GM12872 (cell line): ENCODE data around the gene ZBTB8A.

Experiments
- TF ChIP-seq, protein P1 (sequence below): IDR thresholded peaks from 3 replicates; pipeline ENCODE4 v1.5.1; 2011; ENCODE audit warnings: low read depth, mild to moderate bottlenecking, low read length, moderate library complexity; ENCODE audit not compliant: insufficient read depth

ZBTB8A gene

GRCh38 chr1:32500387-32501209, 38.6 kb upstream of the ZBTB8A start:
- TF ChIP-seq, protein P1, sequence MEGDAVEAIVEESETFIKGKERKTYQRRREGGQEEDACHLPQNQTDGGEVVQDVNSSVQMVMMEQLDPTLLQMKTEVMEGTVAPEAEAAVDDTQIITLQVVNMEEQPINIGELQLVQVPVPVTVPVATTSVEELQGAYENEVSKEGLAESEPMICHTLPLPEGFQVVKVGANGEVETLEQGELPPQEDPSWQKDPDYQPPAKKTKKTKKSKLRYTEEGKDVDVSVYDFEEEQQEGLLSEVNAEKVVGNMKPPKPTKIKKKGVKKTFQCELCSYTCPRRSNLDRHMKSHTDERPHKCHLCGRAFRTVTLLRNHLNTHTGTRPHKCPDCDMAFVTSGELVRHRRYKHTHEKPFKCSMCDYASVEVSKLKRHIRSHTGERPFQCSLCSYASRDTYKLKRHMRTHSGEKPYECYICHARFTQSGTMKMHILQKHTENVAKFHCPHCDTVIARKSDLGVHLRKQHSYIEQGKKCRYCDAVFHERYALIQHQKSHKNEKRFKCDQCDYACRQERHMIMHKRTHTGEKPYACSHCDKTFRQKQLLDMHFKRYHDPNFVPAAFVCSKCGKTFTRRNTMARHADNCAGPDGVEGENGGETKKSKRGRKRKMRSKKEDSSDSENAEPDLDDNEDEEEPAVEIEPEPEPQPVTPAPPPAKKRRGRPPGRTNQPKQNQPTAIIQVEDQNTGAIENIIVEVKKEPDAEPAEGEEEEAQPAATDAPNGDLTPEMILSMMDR: no peak

- TF ChIP-seq, protein P1: no peak
Measured at GRCh38 chr1:32501865-32502264, 37.4 kb upstream of the ZBTB8A start.

- TF ChIP-seq, protein P1: no peak
Measured at GRCh38 chr1:32503153-32503552, 36.1 kb upstream of the ZBTB8A start.

DNA sequence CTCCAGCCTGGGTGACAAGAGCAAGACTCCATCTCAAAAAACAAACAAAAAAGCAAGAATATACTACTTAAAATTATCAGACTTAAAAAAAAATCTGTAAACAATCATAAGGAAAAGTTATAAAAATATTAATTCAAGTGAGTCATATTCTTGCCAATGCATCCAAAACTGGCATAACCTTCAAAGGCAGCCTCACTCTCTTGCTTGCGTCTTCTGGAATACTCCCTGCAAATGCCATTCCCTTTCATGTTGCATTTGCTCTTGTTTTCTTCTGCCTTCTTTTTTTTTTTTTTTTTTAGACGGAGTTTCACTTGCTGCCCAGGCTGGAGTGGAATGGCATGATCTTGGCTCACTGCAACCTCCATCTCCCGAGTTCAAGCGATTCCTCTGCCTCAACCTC, 32.2 kb upstream of the ZBTB8A start:
- TF ChIP-seq, protein P1: no peak

GRCh38 chr1:32508761-32509160, 30.5 kb upstream of the ZBTB8A start:
- TF ChIP-seq, protein P1: no peak

DNA sequence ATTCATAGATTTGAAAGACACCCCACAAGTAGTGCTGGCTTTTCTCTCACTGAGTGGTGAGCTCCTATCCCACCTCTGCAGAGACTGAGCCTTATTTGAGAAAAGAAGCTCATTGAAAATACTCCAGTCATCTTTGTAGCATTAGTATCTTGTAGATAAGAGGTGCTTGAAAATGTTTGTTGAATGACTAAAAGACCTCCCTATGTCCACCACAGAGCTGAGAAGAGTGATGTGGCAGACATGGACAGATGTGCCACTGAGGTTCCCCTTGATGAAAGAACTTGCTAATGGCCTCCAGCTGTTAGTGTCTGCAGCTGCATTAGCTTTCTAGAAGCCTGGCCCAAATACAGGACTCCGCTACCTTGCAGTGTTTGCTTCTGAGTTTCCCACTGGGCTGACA, 29.3 kb upstream of the ZBTB8A start:
- TF ChIP-seq, protein P1: no peak

DNA sequence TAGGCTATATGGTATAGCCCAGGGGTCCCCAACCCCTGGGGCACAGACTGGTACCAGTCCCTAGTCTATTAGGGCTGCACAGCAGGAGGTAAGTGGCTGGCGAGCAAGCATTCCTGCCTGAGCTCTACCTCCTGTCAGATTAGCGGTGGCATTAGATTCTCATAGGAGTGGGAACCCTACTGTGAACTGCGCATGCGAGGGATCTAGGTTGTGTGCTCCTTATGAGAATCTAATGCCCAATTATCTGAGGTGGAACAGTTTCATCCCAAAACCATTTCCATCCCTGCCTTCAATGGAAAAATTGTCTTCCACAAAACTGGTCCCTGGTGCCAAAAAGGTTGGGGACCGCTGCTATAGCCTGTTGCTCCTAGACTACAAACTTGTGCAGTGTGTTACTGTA, 22.8 kb upstream of the ZBTB8A start:
- TF ChIP-seq, protein P1: no peak
